K562 (cell line): ENCODE data around the gene MRPS26. TPM values are rescaled to one million over a fixed set of nuclear protein-coding genes. Genes with fewer than 3 reads are reported as not detected.

ENCODE experiments used
- ATAC-seq: fragments of 200-7000 bp; cut with Tn5 transposase; 3 replicates; pipeline ENCODE4 v1.9.1; 2020; ENCODE audit warnings: moderate library complexity
- BruUV-seq: library from RNA; stranded (reverse); fragments of 400-500 nt; replicated peaks from 2 replicates; lab custom pipeline; 2021; lab: Mats Ljungman, UMichigan
- CTCF ChIA-PET: fragments of 300-600 bp; formaldehyde crosslinking; extraction: SDS; loops from one replicate; lab custom pipeline; 2021; ENCODE audit warnings: low intra/inter-chr PET ratio; lab: Yijun Ruan, JAX
- POLR2A ChIA-PET: fragments of 300-600, 350-650 bp; sonication (Branson Sonifier 250); formaldehyde crosslinking; extraction: SDS; loops from one replicate; lab custom pipeline; 2021; ENCODE audit warnings: antibody characterized with exemption, inconsistent platforms; lab: Yijun Ruan, JAX
- DNase-seq, 4 experiments: peaks; one replicate each; pipeline versions ENCODE4 v3.0.0 to v3.0.0-alpha.2; 2011 to 2018; ENCODE audit warnings: low spot score in 3 of 4, mixed read lengths in 3 of 4; ENCODE audit errors: extremely low read depth in 1 of 4
- FAIRE-seq: peaks from 2 replicates; lab custom pipeline; 2011; peaks lifted over from hg19 to GRCh38; lab: Jason Lieb, UNC
- H2AFZ ChIP-seq: 2 replicates; pipeline ENCODE4 v1.6.0; 2011; ENCODE audit warnings: low read depth, low read length, control low read depth, inconsistent platforms
- H3K27ac ChIP-seq: fragments of 200-600 bp; 3 replicates; pipeline ENCODE4 v1.8.0; 2011; ENCODE audit warnings: low read depth, mild to moderate bottlenecking, control low read depth, inconsistent platforms, low read length, moderate library complexity, mixed read lengths; ENCODE audit errors: extremely low read depth
- H3K27me3 ChIP-seq, 2 experiments: fragments of 300-600 bp in 1 of 2; 2 replicates in 1 of 2; 3 replicates in 1 of 2; pipeline versions ENCODE4 v1.6.0 to v1.8.0; 2011; ENCODE audit warnings: inconsistent platforms in 2 of 2, low read length in 2 of 2, mild to moderate bottlenecking in 1 of 2, mixed read lengths in 1 of 2, moderate library complexity in 1 of 2; ENCODE audit not compliant: control insufficient read depth in 2 of 2, insufficient read depth in 2 of 2
- H3K36me3 ChIP-seq: fragments of 300-600 bp; 3 replicates; pipeline ENCODE4 v1.8.0; 2011; ENCODE audit warnings: mild to moderate bottlenecking, low read length, inconsistent platforms; ENCODE audit not compliant: control insufficient read depth, insufficient read depth
- H3K4me1 ChIP-seq, 2 experiments: fragments of 200-600 bp in 1 of 2; replicated peaks in 1 of 2; 2 replicates in 1 of 2; 3 replicates in 1 of 2; pipeline versions ENCODE4 v1.5.1 to v1.8.0; 2011; ENCODE audit warnings: inconsistent platforms in 2 of 2, low read length in 2 of 2, mild to moderate bottlenecking in 1 of 2, mixed read lengths in 1 of 2, moderate library complexity in 1 of 2; ENCODE audit not compliant: control insufficient read depth in 2 of 2, insufficient read depth in 2 of 2
- H3K4me2 ChIP-seq: 2 replicates; pipeline ENCODE4 v1.6.1; 2011; ENCODE audit warnings: low read length, control low read depth, inconsistent platforms, mixed read lengths; ENCODE audit not compliant: insufficient read depth
- H3K4me3 ChIP-seq: fragments of 200-600 bp; sonication (generic), shearing (Covaris generic); 2 replicates; pipeline ENCODE4 v1.5.1; 2016; ENCODE audit warnings: control low read depth, inconsistent platforms
- H3K79me2 ChIP-seq: fragments of 200-600 bp; 3 replicates; pipeline ENCODE4 v1.8.0; 2011; ENCODE audit warnings: low read length, inconsistent platforms; ENCODE audit not compliant: control insufficient read depth, insufficient read depth
- H3K9ac ChIP-seq, 2 experiments: 2 replicates each; pipeline versions ENCODE4 v1.6.0 to v1.6.1; 2011; ENCODE audit warnings: low read depth in 2 of 2, low read length in 2 of 2, control low read depth in 1 of 2, inconsistent platforms in 1 of 2, mild to moderate bottlenecking in 1 of 2, mixed read lengths in 1 of 2; ENCODE audit not compliant: insufficient read depth in 1 of 2
- H3K9me1 ChIP-seq: one replicate; pipeline ENCODE4 v1.6.0; 2011; ENCODE audit warnings: inconsistent platforms, mild to moderate bottlenecking, low read length, moderate library complexity; ENCODE audit not compliant: control insufficient read depth, insufficient read depth
- H3K9me3 ChIP-seq: replicated peaks from 2 replicates; pipeline ENCODE4 v1.5.1; 2011; ENCODE audit warnings: low read depth, low read length, inconsistent platforms; ENCODE audit not compliant: control insufficient read depth, insufficient read depth
- H4K20me1 ChIP-seq: replicated peaks from 2 replicates; pipeline ENCODE4 v1.6.1; 2011; ENCODE audit warnings: low read length, inconsistent platforms, mixed read lengths; ENCODE audit not compliant: control insufficient read depth, insufficient read depth
- E2F3 ChIP-seq: fragments of 250-450 bp; sonication (Bioruptor Pico); IDR thresholded peaks from 2 replicates; pipeline ENCODE4 v1.4.0; 2020; ENCODE audit warnings: mild to moderate bottlenecking
- POLR2G ChIP-seq: fragments of 200-400 bp; formaldehyde crosslinking; IDR thresholded peaks from 2 replicates; pipeline ENCODE4 v1.6.1; 2017; ENCODE audit warnings: low read depth, mild to moderate bottlenecking, antibody characterized with exemption, low read length, moderate library complexity
- WGBS: fragments of 100-300 bp; shearing (Covaris generic); methylation state at CpG from one replicate; pipeline ENCODE4 v1.1.6; 2016; ENCODE audit warnings: low coverage, mixed read lengths; ENCODE audit not compliant: insufficient coverage; ENCODE audit errors: missing lambda C conversion rate; 5-methylcytosine and 5-hydroxymethylcytosine counted together
- in situ Hi-C: fragments of 300-500 bp; cut with MboI; formaldehyde crosslinking; loops from 4 replicates; pipeline ENCODE4 v1.15.0; 2018; ENCODE audit warnings: inconsistent platforms, mixed read lengths
- intact Hi-C: fragments of 100-400 bp; cut with micrococcal nuclease; formaldehyde crosslinking; loops from 2 replicates; pipeline ENCODE4 v1.14.2; 2022
- polyA plus RNA-seq, 8 experiments: library from polyadenylated mRNA; depleted of rRNA in 4 of 8; stranded (reverse) in 5 of 8; unstranded in 3 of 8; fragments of >200 nt; fragmentation: Nextera tagmentation in 2 of 8; fragmentation: Illumina TruSeq in 1 of 8; extraction: Ambion mirVana in 2 of 8; extraction: Trizol in 1 of 8; gene quantifications; 2 replicates each; pipeline versions ENCODE4 v1.2.1 to v1.2.3, GENCODE V29; 2011 to 2014; ENCODE audit warnings: inconsistent platforms in 1 of 8, missing spikeins in 1 of 8
- total RNA-seq, 7 experiments: library from RNA; depleted of rRNA in 6 of 7; stranded (reverse); fragments of >200 nt in 6 of 7; fragmentation: Illumina TruSeq in 2 of 7; extraction: Trizol in 2 of 7; gene quantifications; 2 replicates each; pipeline versions ENCODE4 v1.2.1 to v1.2.3, GENCODE V29; 2011 to 2021; ENCODE audit warnings: low replicate concordance in 1 of 7

MRPS26 gene
- total and polyA plus RNA-seq, 9 of the 15 experiments (the other 6 are each of a cell fraction or from before 2014, with no cell fraction given), result 2.7 to 70.5 (median 28.8) TPM

GRCh38 chr20:3044336-3044965 is 1.4 kb upstream of the MRPS26 start:
- Histone ChIP-seq H2AFZ (no peak overlapping the region), H3K4me2 (no peak overlapping the region), H3K4me3 (no peak overlapping the region), H3K27ac (peak overlapping the region; percentile 86; the same call in 1 of the 3 replicates), H4K20me1 (no peaks in the 10 kb centered on the region), H3K79me2 (peaks cover 22% of the 10 kb centered on the region), H3K9me1 (no peaks in the 10 kb centered on the region), H3K4me1 (peaks cover 18 to 29% of the 10 kb centered on the region in 2 experiments; a peak in 4 of 5 replicates), H3K36me3 (peaks cover 36% of the 10 kb centered on the region; the same call in 2 of the 3 replicates), H3K27me3 (no peaks in the 10 kb centered on the region), H3K9me3 (no peaks in the 10 kb centered on the region), H3K9ac (peak overlapping the region in 1 of 2 experiments; percentile 26; a peak in 1 of 4 replicates)
- in situ Hi-C loops, result no loop called here
- DNase-seq (no peak), FAIRE-seq (no peak), ATAC-seq (no peak)
- ChIA-PET CTCF (no interaction called here), POLR2A (interaction anchor here (0.9 to 1.0 kb wide), 2 partner anchors 15 to 33 kb away, joined by 4 read pairs; no protein-coding TSS in a partner anchor)
- no TSS peak for BruUV-seq
- TF ChIP-seq E2F3 (CRISPR knock-in tag), result no peak
- peak; percentile 51; the same call in 1 of the 2 replicates for TF ChIP-seq POLR2G
- intact Hi-C loops, result no loop called here
- WGBS, result 78% methylated on average over 5 of the region's 8 CpGs
